ENCODE measurements around the gene MLH1. TPM values are rescaled to one million over a fixed set of nuclear protein-coding genes. Genes with fewer than 3 reads are reported as not detected.

Gene MLH1
- total and polyA plus RNA-seq, 2 donors (not counting 1 experiment from before 2014, with no cell fraction given): 34.4 to 62.3 TPM

- no peak overlapping the region for H3K27ac ChIP-seq (ENCODE audit: insufficient read depth, low read length)
Observed at GRCh38 chr3:36964331-36964730, 29.0 kb upstream of the MLH1 start.

GRCh38 chr3:36964817-36965216, 28.5 kb upstream of the MLH1 start:
- H4K20me1 ChIP-seq (ENCODE audit: control insufficient read depth, extremely low read depth, insufficient read depth, low read length): no peaks in the 10 kb centered on the region
- DNase-seq (ENCODE audit: low read depth in 2 of 2): no peak
- no peak overlapping the region for H2AFZ ChIP-seq (ENCODE audit: low read length)
- no peak overlapping the region for H3K4me2 ChIP-seq (ENCODE audit: extremely low read depth, insufficient read depth, low read length)
- TF ChIP-seq EZH2 (IDR thresholded peaks at IDR 0.05; ENCODE audit: low read length, missing control alignments) (no peak), CTCF (conservative IDR thresholded peaks at IDR 0.05 in 1 of 2, IDR thresholded peaks at IDR 0.05 in 1 of 2; ENCODE audit: low read depth in 1 of 2, low read length in 2 of 2) (no peak)
- H3K4me3 ChIP-seq (replicated peaks in 1 of 4; ENCODE audit: control extremely low read depth in 1 of 4, insufficient read depth in 1 of 4, low read depth in 3 of 4, low read length in 4 of 4): no peak overlapping the region
- no peak overlapping the region for H3K9ac ChIP-seq (ENCODE audit: insufficient read depth, low read length)
- H3K79me2 ChIP-seq (ENCODE audit: control insufficient read depth, insufficient read depth, low read length): no peaks in the 10 kb centered on the region
- no peak overlapping the region for H3K27ac ChIP-seq (ENCODE audit: insufficient read depth, low read length)
- no peaks in the 10 kb centered on the region for H3K36me3 ChIP-seq (ENCODE audit: control insufficient read depth, insufficient read depth, low read length)
- no peaks in the 10 kb centered on the region for H3K9me3 ChIP-seq (ENCODE audit: control insufficient read depth, insufficient read depth, low read depth, low read length)
- no peaks in the 10 kb centered on the region for H3K27me3 ChIP-seq (ENCODE audit: control insufficient read depth, insufficient read depth, low read length)
- no peaks in the 10 kb centered on the region for H3K4me1 ChIP-seq (ENCODE audit: control insufficient read depth, extremely low read depth, insufficient read depth, low read length)

More at GRCh38 chr3:36964331-36964730, 29.0 kb upstream of the MLH1 start:
- no peak overlapping the region for H2AFZ ChIP-seq (ENCODE audit: low read length)
- H3K4me3 ChIP-seq (replicated peaks in 1 of 4; ENCODE audit: control extremely low read depth in 1 of 4, insufficient read depth in 1 of 4, low read depth in 3 of 4, low read length in 4 of 4): no peak overlapping the region
- H3K36me3 ChIP-seq (ENCODE audit: control insufficient read depth, insufficient read depth, low read length): no peaks in the 10 kb centered on the region
- DNase-seq (ENCODE audit: low read depth in 2 of 2): no peak
- no peak overlapping the region for H3K4me2 ChIP-seq (ENCODE audit: extremely low read depth, insufficient read depth, low read length)
- TF ChIP-seq CTCF (conservative IDR thresholded peaks at IDR 0.05 in 1 of 2, IDR thresholded peaks at IDR 0.05 in 1 of 2; ENCODE audit: low read depth in 1 of 2, low read length in 2 of 2): no peak
- no peak for TF ChIP-seq EZH2 (IDR thresholded peaks at IDR 0.05; ENCODE audit: low read length, missing control alignments)
- no peaks in the 10 kb centered on the region for H3K79me2 ChIP-seq (ENCODE audit: control insufficient read depth, insufficient read depth, low read length)
- no peaks in the 10 kb centered on the region for H3K9me3 ChIP-seq (ENCODE audit: control insufficient read depth, insufficient read depth, low read depth, low read length)
- H3K9ac ChIP-seq (ENCODE audit: insufficient read depth, low read length): no peak overlapping the region
- no peaks in the 10 kb centered on the region for H3K4me1 ChIP-seq (ENCODE audit: control insufficient read depth, extremely low read depth, insufficient read depth, low read length)
- no peaks in the 10 kb centered on the region for H4K20me1 ChIP-seq (ENCODE audit: control insufficient read depth, extremely low read depth, insufficient read depth, low read length)
- H3K27me3 ChIP-seq (ENCODE audit: control insufficient read depth, insufficient read depth, low read length): no peaks in the 10 kb centered on the region

GRCh38 chr3:36965440-36965839, 27.9 kb upstream of the MLH1 start:
- TF ChIP-seq EZH2 (IDR thresholded peaks at IDR 0.05; ENCODE audit: low read length, missing control alignments): no peak
- no peak for TF ChIP-seq CTCF (conservative IDR thresholded peaks at IDR 0.05 in 1 of 2, IDR thresholded peaks at IDR 0.05 in 1 of 2; ENCODE audit: low read depth in 1 of 2, low read length in 2 of 2)
- no peaks in the 10 kb centered on the region for H3K79me2 ChIP-seq (ENCODE audit: control insufficient read depth, insufficient read depth, low read length)
- H3K27ac ChIP-seq (ENCODE audit: insufficient read depth, low read length): no peak overlapping the region
- no peak overlapping the region for H3K4me3 ChIP-seq (replicated peaks in 1 of 4; ENCODE audit: control extremely low read depth in 1 of 4, insufficient read depth in 1 of 4, low read depth in 3 of 4, low read length in 4 of 4)
- no peak overlapping the region for H3K9ac ChIP-seq (ENCODE audit: insufficient read depth, low read length)
- H4K20me1 ChIP-seq (ENCODE audit: control insufficient read depth, extremely low read depth, insufficient read depth, low read length): no peaks in the 10 kb centered on the region
- H3K4me2 ChIP-seq (ENCODE audit: extremely low read depth, insufficient read depth, low read length): no peak overlapping the region
- H3K36me3 ChIP-seq (ENCODE audit: control insufficient read depth, insufficient read depth, low read length): no peaks in the 10 kb centered on the region
- no peak for DNase-seq (ENCODE audit: low read depth in 2 of 2)
- no peak overlapping the region for H2AFZ ChIP-seq (ENCODE audit: low read length)
- peaks cover 3% of the 10 kb centered on the region for H3K4me1 ChIP-seq (ENCODE audit: control insufficient read depth, extremely low read depth, insufficient read depth, low read length)
- H3K27me3 ChIP-seq (ENCODE audit: control insufficient read depth, insufficient read depth, low read length): no peaks in the 10 kb centered on the region
- no peaks in the 10 kb centered on the region for H3K9me3 ChIP-seq (ENCODE audit: control insufficient read depth, insufficient read depth, low read depth, low read length)

All from fibroblast of lung (primary cell).